H1 (cell line): ENCODE measurements around the gene INAFM2. TPM values are rescaled to one million over a fixed set of nuclear protein-coding genes. Genes with fewer than 3 reads are reported as not detected.

Source experiments
- RAD21 ChIP-seq, 2 experiments: IDR thresholded peaks in 1 of 2; conservative IDR thresholded peaks in 1 of 2; 2 replicates each; pipeline ENCODE4 v1.6.1; 2011; ENCODE audit warnings: low read depth in 2 of 2, low read length in 2 of 2, improper control_type of control experiment in 1 of 2, inconsistent platforms in 1 of 2, mild to moderate bottlenecking in 1 of 2, moderate library complexity in 1 of 2
- TAF1 ChIP-seq: IDR thresholded peaks from 2 replicates; pipeline ENCODE4 v1.6.1; 2011; ENCODE audit warnings: mild to moderate bottlenecking, low read depth, low read length
- TEAD4 ChIP-seq: IDR thresholded peaks from 2 replicates; pipeline ENCODE4 v1.6.1; 2012; ENCODE audit warnings: low read depth, low read length, inconsistent platforms, mixed read lengths
- polyA plus RNA-seq, 7 experiments: library from polyadenylated mRNA; depleted of rRNA in 3 of 7; stranded (reverse) in 5 of 7; unstranded in 2 of 7; fragments of >200 nt in 5 of 7; fragments of 200-250 nt in 2 of 7; gene quantifications; 1 replicate in 5 of 7; 2 replicates in 1 of 7; 4 replicates in 1 of 7; pipeline versions ENCODE4 v1.2.1 to v1.2.3, GENCODE V29; 2011 to 2013; ENCODE audit warnings: missing spikeins in 2 of 7, mixed read lengths in 2 of 7
- total RNA-seq: library from RNA; stranded (reverse); fragmentation: NEBNext Ultra II Directional; extraction: Animal tissue kit (Norgen Biotek cat#: 25700); gene quantifications from 2 replicates; pipeline ENCODE4 v1.2.1, GENCODE V29; 2021

The INAFM2 gene
- total and polyA plus RNA-seq, 2 of the 8 experiments (the other 6 are each of a cell fraction or from before 2014, with no cell fraction given): 15.3 to 35.1 TPM

GRCh38 chr15:40338041-40338657 lies 14.7 kb downstream of the INAFM2 start (continued):
- peak; percentile 87 to 88 for TF ChIP-seq RAD21 (IDR thresholded peaks at IDR 0.05 in 1 of 2, conservative IDR thresholded peaks at IDR 0.05 in 1 of 2; ENCODE audit: low read depth in 2 of 2, low read length in 2 of 2)
- TF ChIP-seq TAF1: 0 out of 2 replicates have a peak, but pooled peaks have one; percentile 11
- peak; percentile 47; the same call in 1 of the 2 replicates for TF ChIP-seq TEAD4
